Measurements from ENCODE around the gene GABBR2.

Gene GABBR2

GRCh38 chr9:98720402-98720801 lies 11.7 kb upstream of the GABBR2 start:
- no peak for DNase-seq

- DNase-seq = no peak
These were observed 10.3 kb upstream of the GABBR2 start for GRCh38 chr9:98719055-98719454.

- DNase-seq = no peak
These were observed 6.1 kb upstream of the GABBR2 start for GRCh38 chr9:98714833-98715232.

GRCh38 chr9:98712987-98713386 lies 4.3 kb upstream of the GABBR2 start:
- no peak for DNase-seq

GRCh38 chr9:98709968-98710965 lies 1.5 kb upstream of the GABBR2 start:
- DNase-seq = no peak

GRCh38 chr9:98708103-98708932 lies 417 bp downstream of the GABBR2 start:
- DNase-seq = no peak

- DNase-seq = peak; percentile 19
These were observed 1.3 kb downstream of the GABBR2 start for GRCh38 chr9:98707166-98708102.

- no peak for DNase-seq
These were observed 2.0 kb downstream of the GABBR2 start for GRCh38 chr9:98706651-98707165.

GRCh38 chr9:98702835-98703380 lies 5.8 kb downstream of the GABBR2 start:
- no peak for DNase-seq

- DNase-seq = no peak
These were observed 6.4 kb downstream of the GABBR2 start for GRCh38 chr9:98702340-98702739.

- no peak for DNase-seq
These were observed 7.2 kb downstream of the GABBR2 start for GRCh38 chr9:98701576-98701975.

- DNase-seq = no peak
These were observed 7.9 kb downstream of the GABBR2 start for GRCh38 chr9:98700801-98701200.

- no peak for DNase-seq
These were observed 9.9 kb downstream of the GABBR2 start for GRCh38 chr9:98698856-98699255.

- no peak for DNase-seq
These were observed 13.8 kb downstream of the GABBR2 start for GRCh38 chr9:98694943-98695342.

GRCh38 chr9:98692392-98692791 lies 16.3 kb downstream of the GABBR2 start:
- no peak for DNase-seq

- no peak for DNase-seq
These were observed 16.8 kb downstream of the GABBR2 start for GRCh38 chr9:98691890-98692289.

- DNase-seq = no peak
These were observed 18.0 kb downstream of the GABBR2 start for GRCh38 chr9:98690686-98691085.

GRCh38 chr9:98688710-98689495 lies 19.8 kb downstream of the GABBR2 start:
- no peak for DNase-seq

- DNase-seq = no peak
These were observed 20.8 kb downstream of the GABBR2 start for GRCh38 chr9:98687911-98688310.

GRCh38 chr9:98686961-98687855 lies 21.5 kb downstream of the GABBR2 start:
- DNase-seq = no peak
